Measurements from ENCODE around the gene OPALIN.
A peak's percentile ranks its signal among the peaks of the same experiment; 100 is the strongest.

The OPALIN gene

DNA sequence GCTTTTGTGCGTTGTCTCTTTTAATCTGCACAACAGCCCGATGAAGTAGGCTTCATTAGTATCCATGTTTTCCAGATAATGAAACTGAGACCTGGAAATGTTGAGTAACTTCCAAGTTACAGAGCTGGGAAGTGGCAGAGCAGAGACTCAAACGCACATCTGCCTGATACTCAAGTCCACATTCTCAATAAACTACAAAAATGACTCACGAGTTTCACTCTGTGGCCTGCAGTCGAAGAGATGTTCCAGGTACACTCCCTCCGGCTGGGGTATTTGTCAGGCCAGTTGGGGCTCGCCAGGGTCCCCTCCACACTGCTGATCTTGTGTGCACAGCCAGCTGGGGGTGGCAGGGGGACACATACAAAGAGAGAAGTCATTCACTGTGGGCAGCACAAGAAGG is 17.7 kb upstream of the OPALIN start:
- TF ChIP-seq ZBTB7A (IDR thresholded peaks at IDR 0.05; ENCODE audit: low read depth) (no peak), TAF1 (IDR thresholded peaks at IDR 0.05; ENCODE audit: low read depth) (no peak), YY1 (IDR thresholded peaks at IDR 0.05; ENCODE audit: low read depth) (no peak), EGR1 (IDR thresholded peaks at IDR 0.05) (no peak), RAD21 (IDR thresholded peaks at IDR 0.05; ENCODE audit: low read depth) (no peak)
- TF ChIP-seq, protein P1, sequence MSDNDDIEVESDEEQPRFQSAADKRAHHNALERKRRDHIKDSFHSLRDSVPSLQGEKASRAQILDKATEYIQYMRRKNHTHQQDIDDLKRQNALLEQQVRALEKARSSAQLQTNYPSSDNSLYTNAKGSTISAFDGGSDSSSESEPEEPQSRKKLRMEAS (IDR thresholded peaks at IDR 0.05) = no peak

DNA sequence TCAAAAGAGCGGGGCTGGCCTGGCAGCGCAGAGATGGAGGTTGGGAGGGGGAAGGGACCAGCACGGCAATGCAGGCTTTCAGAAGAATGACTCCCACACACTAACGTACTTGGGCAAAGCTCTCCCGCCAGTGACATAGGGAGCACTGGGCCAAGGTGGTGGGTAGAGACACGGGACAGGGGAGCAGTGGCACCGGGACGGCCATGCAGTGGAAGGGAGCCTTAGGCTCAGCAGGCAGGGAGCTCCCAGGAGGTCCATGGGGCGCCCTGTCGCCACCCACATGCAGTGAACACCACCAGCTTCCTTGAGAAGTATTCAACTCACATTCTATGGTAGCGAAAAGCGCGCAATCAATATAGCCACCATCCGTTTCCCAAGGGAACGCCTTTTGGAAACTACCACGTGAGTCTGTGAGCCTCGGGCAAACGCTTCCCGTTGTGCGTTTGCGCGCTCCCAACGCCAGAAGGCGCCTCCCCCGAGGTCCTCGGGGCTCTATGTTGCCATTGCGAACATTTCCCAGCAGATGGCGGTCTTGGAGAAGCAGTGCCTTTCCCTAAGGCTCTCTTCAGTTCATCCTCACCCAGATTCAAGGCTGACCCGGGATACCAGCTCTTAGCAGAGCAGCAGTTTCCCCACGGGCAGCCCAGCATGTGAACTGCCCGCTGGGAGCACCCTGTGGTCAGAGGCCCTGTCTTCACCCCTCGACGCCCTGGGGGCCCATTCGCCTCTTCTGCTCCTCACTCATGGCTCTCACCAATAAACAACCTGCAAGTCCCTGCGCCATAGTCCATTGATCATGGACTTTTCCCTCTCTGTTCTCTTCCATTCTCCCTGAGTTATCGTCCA is 16.4 kb upstream of the OPALIN start:
- peak; percentile 45 for TF ChIP-seq TEAD4 (IDR thresholded peaks at IDR 0.05)
- TF ChIP-seq, protein P2, sequence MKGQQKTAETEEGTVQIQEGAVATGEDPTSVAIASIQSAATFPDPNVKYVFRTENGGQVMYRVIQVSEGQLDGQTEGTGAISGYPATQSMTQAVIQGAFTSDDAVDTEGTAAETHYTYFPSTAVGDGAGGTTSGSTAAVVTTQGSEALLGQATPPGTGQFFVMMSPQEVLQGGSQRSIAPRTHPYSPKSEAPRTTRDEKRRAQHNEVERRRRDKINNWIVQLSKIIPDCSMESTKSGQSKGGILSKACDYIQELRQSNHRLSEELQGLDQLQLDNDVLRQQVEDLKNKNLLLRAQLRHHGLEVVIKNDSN (IDR thresholded peaks at IDR 0.05) = peak; percentile 78
- TF ChIP-seq RAD21 (IDR thresholded peaks at IDR 0.05; ENCODE audit: low read depth) = peak; percentile 96
- TF ChIP-seq NFIC (IDR thresholded peaks at IDR 0.05) = no peak
- TF ChIP-seq EP300 (IDR thresholded peaks at IDR 0.05; ENCODE audit: borderline replicate concordance) = no peak
- TF ChIP-seq TAF1 (IDR thresholded peaks at IDR 0.05; ENCODE audit: low read depth) = 0 out of 2 replicates have a peak, but pooled peaks have one; percentile 27
- TF ChIP-seq, protein P1 (IDR thresholded peaks at IDR 0.05) = peak; percentile 97

DNA sequence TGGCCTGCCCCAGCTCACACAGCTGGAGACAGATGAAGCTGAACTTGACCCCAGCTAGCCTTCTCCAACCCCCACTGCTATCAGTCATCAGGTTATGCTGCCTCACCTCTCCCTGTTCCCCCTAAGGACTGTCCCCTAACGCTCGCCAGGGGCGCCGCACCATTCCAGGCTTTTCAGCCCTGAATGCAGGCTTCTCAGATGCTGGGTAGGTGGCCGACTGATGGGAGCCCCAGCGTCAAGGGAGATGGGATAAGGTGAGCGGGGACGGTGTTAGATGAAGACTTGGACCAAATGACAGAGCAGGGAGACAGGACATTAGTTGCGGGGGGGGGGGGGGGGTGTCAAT is 15.8 kb upstream of the OPALIN start:
- TF ChIP-seq, protein P2 (IDR thresholded peaks at IDR 0.05) = no peak
- no peak for TF ChIP-seq EP300 (IDR thresholded peaks at IDR 0.05; ENCODE audit: borderline replicate concordance)

DNA sequence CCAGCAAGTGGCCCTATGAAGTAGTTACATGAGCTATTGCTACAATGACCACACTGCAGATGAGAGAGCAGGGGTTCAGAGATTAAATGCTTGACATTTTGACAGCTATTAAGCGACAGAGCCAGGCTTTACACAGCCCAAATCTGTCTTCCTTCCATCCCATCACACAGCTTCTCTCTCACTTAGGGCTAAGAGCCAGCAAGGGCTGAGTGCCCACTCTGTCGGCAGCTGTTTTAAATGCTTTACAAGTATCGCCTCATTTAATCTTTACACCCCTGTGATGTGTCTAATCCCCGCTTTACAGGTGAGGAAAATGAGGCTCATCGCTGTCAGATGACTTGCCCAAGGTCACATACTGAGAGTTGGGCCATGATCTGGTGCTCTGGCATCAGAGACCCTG is 15.2 kb upstream of the OPALIN start:
- TF ChIP-seq RAD21 (IDR thresholded peaks at IDR 0.05; ENCODE audit: low read depth) = no peak
- TF ChIP-seq, protein P1 (IDR thresholded peaks at IDR 0.05) = no peak
- TF ChIP-seq TCF12 (IDR thresholded peaks at IDR 0.05; ENCODE audit: low read depth) = no peak
- TF ChIP-seq, protein P3, sequence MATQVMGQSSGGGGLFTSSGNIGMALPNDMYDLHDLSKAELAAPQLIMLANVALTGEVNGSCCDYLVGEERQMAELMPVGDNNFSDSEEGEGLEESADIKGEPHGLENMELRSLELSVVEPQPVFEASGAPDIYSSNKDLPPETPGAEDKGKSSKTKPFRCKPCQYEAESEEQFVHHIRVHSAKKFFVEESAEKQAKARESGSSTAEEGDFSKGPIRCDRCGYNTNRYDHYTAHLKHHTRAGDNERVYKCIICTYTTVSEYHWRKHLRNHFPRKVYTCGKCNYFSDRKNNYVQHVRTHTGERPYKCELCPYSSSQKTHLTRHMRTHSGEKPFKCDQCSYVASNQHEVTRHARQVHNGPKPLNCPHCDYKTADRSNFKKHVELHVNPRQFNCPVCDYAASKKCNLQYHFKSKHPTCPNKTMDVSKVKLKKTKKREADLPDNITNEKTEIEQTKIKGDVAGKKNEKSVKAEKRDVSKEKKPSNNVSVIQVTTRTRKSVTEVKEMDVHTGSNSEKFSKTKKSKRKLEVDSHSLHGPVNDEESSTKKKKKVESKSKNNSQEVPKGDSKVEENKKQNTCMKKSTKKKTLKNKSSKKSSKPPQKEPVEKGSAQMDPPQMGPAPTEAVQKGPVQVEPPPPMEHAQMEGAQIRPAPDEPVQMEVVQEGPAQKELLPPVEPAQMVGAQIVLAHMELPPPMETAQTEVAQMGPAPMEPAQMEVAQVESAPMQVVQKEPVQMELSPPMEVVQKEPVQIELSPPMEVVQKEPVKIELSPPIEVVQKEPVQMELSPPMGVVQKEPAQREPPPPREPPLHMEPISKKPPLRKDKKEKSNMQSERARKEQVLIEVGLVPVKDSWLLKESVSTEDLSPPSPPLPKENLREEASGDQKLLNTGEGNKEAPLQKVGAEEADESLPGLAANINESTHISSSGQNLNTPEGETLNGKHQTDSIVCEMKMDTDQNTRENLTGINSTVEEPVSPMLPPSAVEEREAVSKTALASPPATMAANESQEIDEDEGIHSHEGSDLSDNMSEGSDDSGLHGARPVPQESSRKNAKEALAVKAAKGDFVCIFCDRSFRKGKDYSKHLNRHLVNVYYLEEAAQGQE (IDR thresholded peaks at IDR 0.05; ENCODE audit: low read depth) = no peak
- TF ChIP-seq CREB1 (IDR thresholded peaks at IDR 0.05; ENCODE audit: low read depth) = no peak
- TF ChIP-seq TEAD4 (IDR thresholded peaks at IDR 0.05) = no peak
- no peak for TF ChIP-seq YY1 (IDR thresholded peaks at IDR 0.05; ENCODE audit: low read depth)
- TF ChIP-seq EP300 (IDR thresholded peaks at IDR 0.05; ENCODE audit: borderline replicate concordance) = no peak
- no peak for TF ChIP-seq FOXM1 (IDR thresholded peaks at IDR 0.05; ENCODE audit: borderline replicate concordance, low read depth)

DNA sequence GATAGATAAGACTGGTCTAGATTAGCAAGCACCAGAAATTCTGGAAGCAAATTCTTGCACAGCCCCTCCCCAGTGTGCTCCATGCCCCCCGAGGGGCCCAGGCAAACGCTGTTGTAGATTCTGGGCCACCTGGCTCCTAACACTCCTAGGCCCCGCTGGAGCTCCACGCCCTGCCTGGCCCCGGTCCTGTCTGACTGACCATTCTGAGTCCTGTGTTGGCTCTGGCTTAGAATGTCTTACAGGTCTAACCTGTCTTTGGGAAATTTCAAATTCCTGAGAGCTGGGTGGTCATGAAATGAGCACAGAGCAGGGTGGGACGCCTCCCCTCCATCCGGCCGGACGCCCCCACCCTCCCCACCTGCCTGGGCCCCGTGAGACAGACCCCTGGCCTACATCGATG is 12.6 kb upstream of the OPALIN start:
- TF ChIP-seq, protein P1 (IDR thresholded peaks at IDR 0.05) = no peak
- no peak for TF ChIP-seq FOXM1 (IDR thresholded peaks at IDR 0.05; ENCODE audit: borderline replicate concordance, low read depth)
- no peak for TF ChIP-seq CEBPB (IDR thresholded peaks at IDR 0.05)
- no peak for TF ChIP-seq YY1 (IDR thresholded peaks at IDR 0.05; ENCODE audit: low read depth)
- no peak for TF ChIP-seq EGR1 (IDR thresholded peaks at IDR 0.05)
- no peak for TF ChIP-seq ZBTB7A (IDR thresholded peaks at IDR 0.05; ENCODE audit: low read depth)
- no peak for TF ChIP-seq TEAD4 (IDR thresholded peaks at IDR 0.05)
- TF ChIP-seq, protein P2 (IDR thresholded peaks at IDR 0.05) = no peak
- no peak for TF ChIP-seq TAF1 (IDR thresholded peaks at IDR 0.05; ENCODE audit: low read depth)
- TF ChIP-seq EP300 (IDR thresholded peaks at IDR 0.05; ENCODE audit: borderline replicate concordance) = no peak
- TF ChIP-seq, protein P3 (IDR thresholded peaks at IDR 0.05; ENCODE audit: low read depth) = no peak
- TF ChIP-seq RAD21 (IDR thresholded peaks at IDR 0.05; ENCODE audit: low read depth) = no peak
- TF ChIP-seq TCF12 (IDR thresholded peaks at IDR 0.05; ENCODE audit: low read depth) = no peak

Measured in Ishikawa (cell line).